ENCODE data around the gene MOK. TPM values are rescaled to one million over a fixed set of nuclear protein-coding genes. Genes with fewer than 3 reads are reported as not detected.

Gene MOK
- total RNA-seq, 2 experiments from 2014 or later = 6.2 to 6.6 TPM

DNA sequence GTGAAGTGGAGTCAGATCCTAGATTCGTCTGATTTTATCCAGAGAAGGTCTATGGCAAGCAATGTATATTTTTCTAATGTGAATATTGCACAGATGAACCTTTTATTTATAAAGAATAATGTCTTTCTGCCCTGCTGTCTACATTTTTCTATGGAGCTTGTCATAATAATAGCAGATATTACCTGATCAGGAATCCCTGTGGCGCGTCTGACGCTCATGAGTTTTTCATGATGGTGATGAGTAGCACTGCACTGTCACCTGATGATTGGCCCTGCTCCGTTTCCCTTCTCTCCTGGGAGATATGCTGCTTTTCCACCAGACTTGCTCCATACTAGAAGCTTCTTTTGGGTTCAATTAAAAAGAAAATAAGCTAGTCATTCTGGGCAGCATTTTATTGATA lies 37.3 kb upstream of the MOK start:
- no peak overlapping the region for H3K4me3 Mint-ChIP-seq
- H3K27me3 Mint-ChIP-seq = no peaks in the 10 kb centered on the region
- no peak overlapping the region for H3K27ac Mint-ChIP-seq
- POLR2A ChIA-PET = no interaction called here
- peaks cover 25% of the 10 kb centered on the region for H3K36me3 Mint-ChIP-seq (ENCODE audit: low read depth)
- ATAC-seq = no peak
- no peaks in the 10 kb centered on the region for H3K9me3 Mint-ChIP-seq
- no peak for DNase-seq
- TF ChIP-seq, protein P1, sequence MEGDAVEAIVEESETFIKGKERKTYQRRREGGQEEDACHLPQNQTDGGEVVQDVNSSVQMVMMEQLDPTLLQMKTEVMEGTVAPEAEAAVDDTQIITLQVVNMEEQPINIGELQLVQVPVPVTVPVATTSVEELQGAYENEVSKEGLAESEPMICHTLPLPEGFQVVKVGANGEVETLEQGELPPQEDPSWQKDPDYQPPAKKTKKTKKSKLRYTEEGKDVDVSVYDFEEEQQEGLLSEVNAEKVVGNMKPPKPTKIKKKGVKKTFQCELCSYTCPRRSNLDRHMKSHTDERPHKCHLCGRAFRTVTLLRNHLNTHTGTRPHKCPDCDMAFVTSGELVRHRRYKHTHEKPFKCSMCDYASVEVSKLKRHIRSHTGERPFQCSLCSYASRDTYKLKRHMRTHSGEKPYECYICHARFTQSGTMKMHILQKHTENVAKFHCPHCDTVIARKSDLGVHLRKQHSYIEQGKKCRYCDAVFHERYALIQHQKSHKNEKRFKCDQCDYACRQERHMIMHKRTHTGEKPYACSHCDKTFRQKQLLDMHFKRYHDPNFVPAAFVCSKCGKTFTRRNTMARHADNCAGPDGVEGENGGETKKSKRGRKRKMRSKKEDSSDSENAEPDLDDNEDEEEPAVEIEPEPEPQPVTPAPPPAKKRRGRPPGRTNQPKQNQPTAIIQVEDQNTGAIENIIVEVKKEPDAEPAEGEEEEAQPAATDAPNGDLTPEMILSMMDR (IDR thresholded peaks at IDR 0.05) = no peak
- no peaks in the 10 kb centered on the region for H3K4me1 Mint-ChIP-seq (ENCODE audit: low read depth)
- intact Hi-C loops (cut with micrococcal nuclease) = no loop called here
- CTCF ChIA-PET = no interaction called here

DNA sequence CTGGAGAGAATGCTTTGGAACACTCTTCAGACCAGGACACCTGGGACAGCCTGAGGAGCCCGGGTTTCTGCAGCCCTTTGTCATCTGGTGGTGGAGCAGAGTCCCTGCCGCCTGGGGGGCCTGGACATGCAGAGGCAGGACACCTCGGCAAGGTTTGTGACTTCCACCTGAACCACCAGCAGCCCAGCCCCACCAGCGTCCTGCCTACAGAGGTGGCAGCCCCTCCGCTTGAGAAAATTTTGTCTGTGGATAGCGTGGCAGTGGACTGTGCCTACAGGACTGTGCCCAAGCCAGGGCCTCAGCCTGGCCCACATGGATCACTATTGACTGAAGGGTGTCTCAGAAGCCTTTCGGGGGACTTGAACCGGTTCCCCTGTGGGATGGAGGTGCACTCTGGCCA lies 36.6 kb upstream of the MOK start:
- ATAC-seq (no peak), DNase-seq (no peak)
- H3K36me3 Mint-ChIP-seq (ENCODE audit: low read depth) = peaks cover 28% of the 10 kb centered on the region
- H3K27me3 Mint-ChIP-seq = no peaks in the 10 kb centered on the region
- no peaks in the 10 kb centered on the region for H3K9me3 Mint-ChIP-seq
- ChIA-PET CTCF (no interaction called here), POLR2A (no interaction called here)
- no peak overlapping the region for H3K4me3 Mint-ChIP-seq
- intact Hi-C loops (cut with micrococcal nuclease) = no loop called here
- TF ChIP-seq, protein P1 (IDR thresholded peaks at IDR 0.05) = no peak
- no peak overlapping the region for H3K27ac Mint-ChIP-seq
- H3K4me1 Mint-ChIP-seq (ENCODE audit: low read depth) = no peaks in the 10 kb centered on the region

DNA sequence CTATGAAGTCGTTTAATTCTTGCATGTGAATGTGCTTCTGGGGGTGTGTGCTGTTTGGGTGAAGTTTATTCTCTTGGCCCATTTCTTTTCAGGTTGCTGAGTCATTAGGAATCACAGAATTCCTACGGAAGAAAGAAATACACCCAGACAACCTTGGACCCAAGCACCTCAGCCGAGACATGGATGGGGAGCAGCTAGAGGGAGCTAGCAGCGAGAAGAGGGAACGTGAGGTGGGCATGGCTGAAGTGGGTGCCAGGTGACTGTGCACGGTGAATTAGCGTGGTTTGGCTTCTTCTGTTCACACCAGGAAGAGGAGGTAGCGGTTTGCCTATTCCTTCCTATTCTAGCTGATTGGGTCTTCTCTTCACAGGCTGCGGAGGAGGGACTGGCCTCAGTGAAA lies 33.8 kb upstream of the MOK start:
- intact Hi-C loops (cut with micrococcal nuclease) = no loop called here
- no peaks in the 10 kb centered on the region for H3K9me3 Mint-ChIP-seq
- no peaks in the 10 kb centered on the region for H3K27me3 Mint-ChIP-seq
- peaks cover 32% of the 10 kb centered on the region for H3K36me3 Mint-ChIP-seq (ENCODE audit: low read depth)
- no peak overlapping the region for H3K27ac Mint-ChIP-seq
- ChIA-PET CTCF (no interaction called here), POLR2A (no interaction called here)
- no peaks in the 10 kb centered on the region for H3K4me1 Mint-ChIP-seq (ENCODE audit: low read depth)
- H3K4me3 Mint-ChIP-seq = no peak overlapping the region
- ATAC-seq (no peak), DNase-seq (no peak)
- TF ChIP-seq, protein P1 (IDR thresholded peaks at IDR 0.05) = no peak

GRCh38 chr14:102335163-102335562 lies 30.2 kb upstream of the MOK start:
- no peak overlapping the region for H3K4me3 Mint-ChIP-seq
- H3K27ac Mint-ChIP-seq = no peak overlapping the region
- peaks cover 24% of the 10 kb centered on the region for H3K36me3 Mint-ChIP-seq (ENCODE audit: low read depth)
- ATAC-seq (no peak), DNase-seq (no peak)
- no peaks in the 10 kb centered on the region for H3K9me3 Mint-ChIP-seq
- TF ChIP-seq, protein P1 (IDR thresholded peaks at IDR 0.05) = no peak
- no peaks in the 10 kb centered on the region for H3K27me3 Mint-ChIP-seq
- POLR2A ChIA-PET = interaction anchor here (0.7 to 0.8 kb wide), 2 partner anchors 39 to 40 kb away, joined by 3 to 4 read pairs; no protein-coding TSS in a partner anchor
- intact Hi-C loops (cut with micrococcal nuclease) = no loop called here
- CTCF ChIA-PET = interaction anchor here (1.2 to 1.5 kb wide), 2 partner anchors 103 to 239 kb away, joined by 4 read pairs; no protein-coding TSS in a partner anchor
- H3K4me1 Mint-ChIP-seq (ENCODE audit: low read depth) = no peaks in the 10 kb centered on the region

- no peak for DNase-seq
- ChIA-PET POLR2A (interaction anchor here (0.7 kb wide), 1 partner anchor 42 kb away, joined by 4 read pairs; no protein-coding TSS in a partner anchor), CTCF (interaction anchor here (1.2 to 1.5 kb wide), 2 partner anchors 104 to 238 kb away, joined by 4 to 5 read pairs; no protein-coding TSS in a partner anchor)
- Mint-ChIP-seq H3K9me3 (no peaks in the 10 kb centered on the region), H3K27ac (no peak overlapping the region), H3K4me1 (ENCODE audit: low read depth) (no peaks in the 10 kb centered on the region), H3K27me3 (no peaks in the 10 kb centered on the region), H3K36me3 (ENCODE audit: low read depth) (peaks cover 24% of the 10 kb centered on the region), H3K4me3 (no peak overlapping the region)
- TF ChIP-seq, protein P1 (IDR thresholded peaks at IDR 0.05) = no peak
- no peak for ATAC-seq
- intact Hi-C loops (cut with micrococcal nuclease) = no loop called here
Observed at GRCh38 chr14:102333795-102334705, 29.1 kb upstream of the MOK start.
